Amygdala (tissue), 56 donors: ENCODE measurements around the gene GLDN.
"Not testable (repeated sequence)": the region's sequence is repeated elsewhere in the genome, so short reads cannot be mapped to it uniquely, and the experiment has no call there.

Experiments used
- DNase-seq, 56 donors: peaks; one replicate each; lab custom pipeline; 2025; lab: John Stamatoyannopoulos, UW

GLDN gene

GRCh38 chr15:51382787-51383186, 41.3 kb downstream of the GLDN start:
- peak in 15 of 56 donors; percentile 11 to 55 (median 24) for DNase-seq

GRCh38 chr15:51386029-51386428, 44.6 kb downstream of the GLDN start:
- DNase-seq: peak in 5 of 56 donors; percentile 13 to 30 (median 25)

GRCh38 chr15:51386486-51386885, 45.0 kb downstream of the GLDN start:
- no peak for DNase-seq

GRCh38 chr15:51386960-51387698, 45.7 kb downstream of the GLDN start:
- no peak for DNase-seq

GRCh38 chr15:51387699-51388041, 46.2 kb downstream of the GLDN start:
- DNase-seq: no peak

GRCh38 chr15:51388726-51389125, 47.3 kb downstream of the GLDN start:
- no peak for DNase-seq

- peak in 1 of 56 donors; percentile 20 for DNase-seq
Observed at GRCh38 chr15:51390241-51390965, 48.9 kb downstream of the GLDN start.

GRCh38 chr15:51390966-51391422, 49.5 kb downstream of the GLDN start:
- no peak for DNase-seq

- no peak for DNase-seq
Observed at GRCh38 chr15:51396921-51397320, 55.5 kb downstream of the GLDN start.

- DNase-seq: no peak
Observed at GRCh38 chr15:51398626-51399025, 57.2 kb downstream of the GLDN start.

GRCh38 chr15:51401051-51401780, 59.8 kb downstream of the GLDN start:
- DNase-seq: no peak

GRCh38 chr15:51401872-51402517, 60.5 kb downstream of the GLDN start:
- DNase-seq: peak in 18 of 56 donors; percentile 17 to 57 (median 25)

- DNase-seq: peak in 4 of 56 donors; percentile 6 to 41 (median 32)
Observed at GRCh38 chr15:51403072-51403878, 61.8 kb downstream of the GLDN start.

GRCh38 chr15:51403946-51404695, 62.7 kb downstream of the GLDN start:
- DNase-seq: no peak

- peak in 10 of 56 donors; percentile 16 to 53 (median 28) for DNase-seq
Observed at GRCh38 chr15:51405693-51406523, 64.5 kb downstream of the GLDN start.

- no peak for DNase-seq
Observed at GRCh38 chr15:51414256-51414860, 72.9 kb downstream of the GLDN start.

- DNase-seq: no peak
Observed at GRCh38 chr15:51416129-51416528, 74.7 kb downstream of the GLDN start.

GRCh38 chr15:51423040-51423439, 81.6 kb downstream of the GLDN start:
- DNase-seq: not testable (repeated sequence)
